ENCODE data around the gene QDPR.
"Not testable (repeated sequence)": the region's sequence is repeated elsewhere in the genome, so short reads cannot be mapped to it uniquely, and the experiment has no call there.

Gene QDPR

GRCh38 chr4:17491196-17491595 lies 20.7 kb downstream of the QDPR start:
- no peak for DNase-seq (ENCODE audit: low spot score)

- DNase-seq (ENCODE audit: low spot score): no peak
Measured at GRCh38 chr4:17490575-17491059, 21.3 kb downstream of the QDPR start.

GRCh38 chr4:17489721-17490120 lies 22.2 kb downstream of the QDPR start:
- no peak for DNase-seq (ENCODE audit: low spot score)

GRCh38 chr4:17489123-17489522 lies 22.8 kb downstream of the QDPR start:
- DNase-seq (ENCODE audit: low spot score): no peak

- no peak for DNase-seq (ENCODE audit: low spot score)
Measured at GRCh38 chr4:17482716-17483115, 29.2 kb downstream of the QDPR start.

- DNase-seq (ENCODE audit: low spot score): no peak
Measured at GRCh38 chr4:17480955-17481354, 30.9 kb downstream of the QDPR start.

- DNase-seq (ENCODE audit: low spot score): no peak
Measured at GRCh38 chr4:17480210-17480927, 31.5 kb downstream of the QDPR start.

- DNase-seq (ENCODE audit: low spot score): no peak
Measured at GRCh38 chr4:17477774-17478472, 34.0 kb downstream of the QDPR start.

GRCh38 chr4:17476853-17477252 lies 35.0 kb downstream of the QDPR start:
- no peak for DNase-seq (ENCODE audit: low spot score)

- no peak for DNase-seq (ENCODE audit: low spot score)
Measured at GRCh38 chr4:17475481-17475880, 36.4 kb downstream of the QDPR start.

- DNase-seq (ENCODE audit: low spot score): no peak
Measured at GRCh38 chr4:17469931-17470674, 41.8 kb downstream of the QDPR start.

GRCh38 chr4:17468619-17469221 lies 43.2 kb downstream of the QDPR start:
- peak; percentile 68 for DNase-seq (ENCODE audit: low spot score)

- DNase-seq (ENCODE audit: low spot score): no peak
Measured at GRCh38 chr4:17463606-17464005, 48.3 kb downstream of the QDPR start.

GRCh38 chr4:17450269-17450804 lies 61.6 kb downstream of the QDPR start:
- no peak for DNase-seq (ENCODE audit: low spot score)

GRCh38 chr4:17448689-17449088 lies 63.2 kb downstream of the QDPR start:
- DNase-seq (ENCODE audit: low spot score): no peak

GRCh38 chr4:17447675-17448298 lies 64.1 kb downstream of the QDPR start:
- DNase-seq (ENCODE audit: low spot score): peak; percentile 70

- DNase-seq (ENCODE audit: low spot score): no peak
Measured at GRCh38 chr4:17447056-17447455, 64.8 kb downstream of the QDPR start.

- DNase-seq (ENCODE audit: low spot score): not testable (repeated sequence)
Measured at GRCh38 chr4:17442477-17442876, 69.4 kb downstream of the QDPR start.

GRCh38 chr4:17437396-17437795 lies 74.5 kb downstream of the QDPR start:
- no peak for DNase-seq (ENCODE audit: low spot score)

GRCh38 chr4:17436750-17437090 lies 75.2 kb downstream of the QDPR start:
- no peak for DNase-seq (ENCODE audit: low spot score)

All from D341Med (cell line).